Gastrocnemius medialis (tissue), 4 donors: Measurements from ENCODE around the gene NCS1.

Experiments
- CTCF ChIP-seq, 5 experiments: fragments of 450-650 bp in 3 of 5; fragments of 200-600 bp in 2 of 5; sonication (generic) in 2 of 5; IDR thresholded peaks in 4 of 5; conservative IDR thresholded peaks in 1 of 5; 1 replicate in 4 of 5; 2 replicates in 1 of 5; pipeline ENCODE4 v1.5.1; 2016 to 2019; ENCODE audit warnings: antibody characterized with exemption in 5 of 5, mild to moderate bottlenecking in 3 of 5, moderate library complexity in 3 of 5
- POLR2A ChIP-seq, 2 donors: fragments of 450-650 bp; IDR thresholded peaks; one replicate each; pipeline ENCODE4 v1.6.1; 2017; ENCODE audit warnings: antibody characterized with exemption in 2 of 2, mild to moderate bottlenecking in 2 of 2, moderate library complexity in 2 of 2

- TF ChIP-seq CTCF (IDR thresholded peaks at IDR 0.05 in 4 of 5, conservative IDR thresholded peaks at IDR 0.05 in 1 of 5) = no peak
- TF ChIP-seq POLR2A (IDR thresholded peaks at IDR 0.05) = no peak
Measured at GRCh38 chr9:130225071-130225470, 52.9 kb downstream of the NCS1 start.
